Activated T-helper 9 cell treated with anti-CD3 and anti-CD28 coated beads, Interleukin-2, amount 50 U/mL, for 16 hours (primary cell): ENCODE data around the gene EMX1.

ENCODE experiments used
- DNase-seq: peaks from one replicate; pipeline ENCODE4 v3.0.0-alpha.2; 2020; ENCODE audit warnings: low read depth

The EMX1 gene

DNA sequence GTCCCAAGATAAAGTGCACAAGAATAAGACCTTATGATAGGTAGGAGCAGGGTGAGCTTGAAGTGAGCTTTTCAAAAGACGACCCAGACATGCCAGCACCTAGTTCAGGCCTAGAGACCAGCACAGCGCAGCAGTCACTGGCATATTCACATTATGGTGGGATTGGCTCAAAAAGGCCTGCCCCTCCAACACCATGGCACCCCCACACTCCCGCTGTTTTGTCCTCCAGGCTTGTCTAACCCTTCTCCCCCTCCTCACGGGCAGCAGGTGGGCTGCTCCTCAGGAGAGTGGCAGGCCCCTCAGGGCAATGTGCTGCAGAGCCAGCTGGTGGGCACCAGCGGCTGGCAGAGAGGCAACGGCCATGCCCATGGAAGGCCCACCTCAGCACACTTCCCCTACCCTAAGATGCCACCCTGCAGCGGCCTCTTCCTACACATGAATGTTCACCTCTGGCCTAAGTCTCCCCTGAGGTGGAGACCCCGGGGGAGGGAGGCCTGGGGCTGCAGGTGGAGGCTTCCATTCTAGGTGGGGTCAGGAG lies 25.6 kb downstream of the EMX1 start:
- DNase-seq, result no peak

DNA sequence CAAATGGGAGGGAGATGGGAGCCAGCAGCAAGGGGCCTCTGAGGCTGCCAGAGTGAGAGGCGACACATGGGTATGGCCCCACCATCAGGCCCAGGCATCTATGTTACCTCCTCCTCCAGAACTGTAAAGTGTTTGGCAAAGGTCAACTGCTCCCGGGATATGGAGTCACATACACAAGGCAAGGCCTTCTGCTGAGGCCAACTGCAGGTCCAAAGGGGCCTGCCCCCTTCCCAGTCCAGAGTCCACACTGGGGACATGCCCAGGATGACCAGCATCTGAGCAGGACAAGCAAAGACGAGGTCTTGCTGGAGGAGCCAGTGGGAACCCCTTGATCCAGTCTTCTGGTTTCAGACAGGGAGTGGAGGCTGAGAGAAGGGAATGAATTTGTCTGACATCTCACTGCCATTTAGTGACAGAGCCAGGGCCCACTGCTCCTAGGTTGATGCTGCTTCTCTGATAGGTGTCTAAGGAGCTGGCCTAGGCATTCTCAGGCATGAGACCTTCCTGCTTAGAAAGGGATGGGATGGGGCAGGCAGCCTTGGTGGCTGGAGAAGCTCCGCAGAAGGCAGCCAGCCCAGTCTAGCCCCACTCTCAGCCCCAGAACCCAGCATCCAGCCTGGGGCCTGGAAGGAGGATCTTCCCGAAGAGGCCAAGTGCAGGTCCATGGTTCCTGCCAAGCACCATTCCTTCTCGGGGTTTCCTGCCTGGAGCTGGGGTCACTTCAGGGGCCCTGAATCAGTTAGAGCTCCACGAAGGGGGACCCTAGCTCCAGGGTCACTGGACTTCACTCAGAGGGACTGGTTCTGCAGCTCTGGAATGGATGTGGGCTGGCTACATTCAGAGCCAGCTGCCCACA lies 26.4 kb downstream of the EMX1 start:
- DNase-seq, result no peak

DNA sequence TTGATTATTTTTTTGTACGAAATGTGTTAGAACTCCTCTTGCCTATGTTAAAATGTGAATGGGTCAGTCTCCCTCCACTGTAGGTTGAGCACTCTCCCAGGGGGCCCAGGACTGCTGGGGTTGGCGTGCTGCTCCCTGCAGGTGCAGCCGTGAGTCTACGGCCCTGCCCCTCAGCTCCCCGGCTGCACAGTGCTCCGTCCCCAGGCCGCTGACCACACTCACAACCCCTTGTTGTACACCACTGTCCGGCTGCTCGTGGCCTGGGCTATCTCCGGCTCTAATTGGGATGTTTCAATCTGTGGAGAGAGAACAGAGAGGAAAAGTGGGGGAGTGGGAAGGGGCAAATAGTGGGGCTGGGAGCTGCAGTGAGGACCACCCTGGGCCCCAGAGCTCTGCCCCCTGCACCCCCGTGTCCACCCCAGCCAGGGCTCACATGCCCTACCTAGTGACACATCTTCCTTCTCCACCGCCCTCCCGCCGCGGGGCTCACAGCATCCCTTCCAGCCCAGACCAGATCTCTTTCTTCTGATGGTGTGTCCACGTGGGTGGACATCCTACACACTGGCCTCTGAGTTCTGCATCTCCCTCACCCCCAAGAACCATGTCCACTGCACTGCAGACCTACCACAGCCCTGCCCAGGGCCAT lies 27.6 kb downstream of the EMX1 start:
- DNase-seq, result no peak

DNA sequence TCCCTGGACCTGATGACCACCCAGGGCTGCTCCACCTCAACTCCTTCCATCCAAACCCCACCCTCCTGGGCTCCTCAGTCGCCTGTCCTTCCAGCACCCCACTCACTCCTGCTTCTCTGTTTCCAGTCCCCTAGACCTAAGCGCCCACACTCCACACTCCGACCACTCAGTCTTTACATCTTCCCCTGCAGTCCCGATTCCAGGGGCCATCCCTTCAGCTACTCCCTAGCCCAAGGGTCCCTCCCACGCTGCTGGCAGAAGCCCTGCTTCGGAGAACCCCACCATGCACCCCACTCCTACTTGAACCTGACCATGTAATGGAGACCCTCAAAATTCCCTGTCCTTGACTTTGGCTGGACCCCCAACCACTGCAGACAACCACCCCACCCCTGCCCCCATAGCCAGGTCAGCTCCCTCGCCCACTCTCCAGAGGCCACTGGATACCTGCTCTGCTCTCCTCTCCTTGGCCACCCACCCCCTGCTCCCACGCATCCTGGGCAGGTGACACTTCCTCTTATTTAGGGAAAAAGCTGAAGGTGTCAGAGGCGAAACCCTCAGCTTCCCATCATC lies 28.2 kb downstream of the EMX1 start:
- DNase-seq, result no peak

DNA sequence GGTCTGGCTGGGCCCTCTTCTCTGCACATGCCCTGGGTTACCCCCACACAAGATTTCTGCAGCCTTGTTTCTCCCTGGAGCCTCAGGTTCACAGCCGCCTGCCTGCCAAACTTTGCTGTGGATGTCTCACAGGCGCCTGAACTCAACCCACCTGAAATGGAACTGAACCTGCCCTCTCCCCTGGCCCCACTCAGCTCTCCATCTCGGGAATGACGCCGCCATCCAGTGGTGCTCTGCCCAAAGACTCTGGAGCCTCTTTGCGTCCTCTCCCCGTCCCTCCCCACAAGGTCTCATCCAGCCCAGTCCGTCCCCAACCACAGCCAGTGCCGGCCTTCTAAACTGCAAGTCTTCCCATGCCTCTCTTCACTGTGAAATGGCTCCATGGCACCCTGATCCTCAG lies 29.1 kb downstream of the EMX1 start:
- DNase-seq, result no peak

DNA sequence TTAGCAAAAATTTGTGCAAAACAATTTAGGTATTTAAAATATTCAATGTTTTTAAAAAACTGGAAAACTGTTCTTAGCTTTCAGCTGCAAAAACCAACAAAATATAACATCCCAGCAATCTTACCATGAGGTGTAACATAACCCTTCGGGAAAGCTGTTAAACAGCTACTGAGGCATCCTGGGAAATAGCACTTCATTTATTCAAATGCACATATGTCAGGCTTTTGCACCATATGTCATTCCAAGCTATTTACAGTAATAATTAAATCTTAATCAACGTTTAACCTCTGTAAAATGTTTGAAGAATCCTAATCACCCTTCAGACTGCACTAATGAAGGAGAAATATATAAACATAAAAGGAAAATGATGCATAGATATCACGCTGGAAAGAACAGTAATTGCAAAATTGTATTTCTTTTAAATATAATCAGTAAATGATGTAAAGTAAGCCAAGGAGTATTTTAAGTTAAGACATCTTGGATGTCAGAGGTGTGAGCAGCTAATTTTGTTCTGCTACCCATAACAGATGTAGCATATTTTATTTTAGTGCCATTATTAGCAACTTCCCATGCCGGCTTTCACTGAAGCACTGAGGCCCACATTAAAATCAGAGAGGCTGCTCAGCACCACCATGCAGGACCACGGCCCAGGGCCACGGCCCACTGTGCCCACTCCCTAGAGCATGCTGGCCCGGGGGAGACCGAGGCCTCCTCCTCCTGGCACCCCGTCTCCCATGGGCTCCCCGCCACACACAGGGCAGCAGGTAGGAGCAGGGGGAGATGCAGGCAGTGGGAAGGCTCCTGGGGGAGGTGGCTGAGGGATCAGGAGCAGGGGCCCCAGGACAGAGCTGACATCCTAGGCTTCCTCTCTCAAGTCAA lies 30.9 kb downstream of the EMX1 start:
- DNase-seq, result no peak

DNA sequence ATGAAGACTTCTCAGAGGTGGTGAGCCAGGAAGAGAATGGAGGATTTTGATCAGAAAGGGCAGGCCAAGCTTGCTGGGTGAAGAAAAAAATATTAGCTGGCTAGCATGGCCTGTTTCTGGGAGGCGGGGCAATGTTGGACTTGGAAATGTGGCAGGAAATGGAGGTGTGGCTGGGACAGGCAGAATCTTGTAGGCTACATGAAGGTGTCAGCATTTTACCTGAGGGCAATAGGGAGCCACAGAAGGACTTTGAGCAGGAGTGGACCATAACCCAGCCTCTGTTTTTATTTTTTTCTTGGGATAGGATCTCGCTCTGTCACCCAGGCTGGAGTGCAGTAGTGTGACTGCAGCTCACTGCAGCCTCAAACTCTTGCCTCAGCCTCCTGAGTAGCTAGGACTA lies 31.7 kb downstream of the EMX1 start:
- DNase-seq, result no peak

DNA sequence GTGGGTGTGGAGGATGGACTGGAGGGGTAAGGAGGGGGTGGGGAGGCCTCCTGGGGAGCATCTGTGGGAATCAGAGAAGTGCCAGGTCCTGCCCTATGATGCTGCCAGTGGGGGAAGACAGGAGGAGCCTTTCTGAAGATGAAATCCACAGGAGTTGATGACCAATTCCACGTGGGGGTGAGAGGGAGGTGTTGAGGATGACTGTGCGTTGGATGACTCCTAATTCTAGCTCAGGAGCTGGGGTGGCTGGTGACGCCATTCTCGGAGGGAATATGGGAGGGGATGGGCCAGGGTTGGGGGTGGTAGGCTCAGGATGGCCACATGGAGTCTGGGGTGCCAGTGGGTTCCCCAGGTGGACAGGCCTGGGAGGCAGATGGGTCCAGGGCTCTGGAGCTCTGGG lies 32.3 kb downstream of the EMX1 start:
- no peak for DNase-seq

DNA sequence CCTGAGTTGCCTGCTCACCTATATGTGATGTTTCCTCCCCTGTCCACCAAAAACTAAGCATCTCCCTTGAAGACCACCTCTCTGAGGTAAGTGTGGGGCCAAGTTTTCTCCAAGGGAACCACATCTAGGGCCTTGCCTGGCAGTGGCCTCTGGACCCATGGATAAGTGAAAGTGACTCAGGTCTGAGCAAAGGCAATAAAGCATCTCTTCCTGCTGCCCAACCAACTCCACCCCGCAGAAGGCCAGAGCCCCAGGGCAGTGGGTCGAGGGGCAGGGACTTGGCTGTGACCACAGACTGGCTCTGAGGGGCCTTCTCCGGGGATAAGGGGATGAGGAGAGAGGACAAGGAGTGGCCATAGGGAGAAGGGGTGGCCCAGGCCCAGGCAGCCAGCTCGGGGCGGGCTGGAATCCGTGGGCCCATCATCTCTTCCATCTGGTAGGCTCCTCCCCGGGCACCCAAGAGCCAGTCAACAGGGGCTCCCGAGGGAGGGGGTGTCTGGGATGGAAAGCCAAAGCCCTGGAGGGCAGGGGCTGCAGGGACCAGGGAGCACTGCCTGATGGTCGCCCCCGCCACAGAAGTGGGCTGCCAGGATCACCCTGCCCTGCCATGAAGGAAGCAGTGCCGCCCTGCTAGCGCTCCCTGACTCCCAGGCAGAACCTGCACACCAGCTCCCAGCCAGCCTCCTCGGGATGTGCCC lies 33.4 kb downstream of the EMX1 start:
- no peak for DNase-seq

DNA sequence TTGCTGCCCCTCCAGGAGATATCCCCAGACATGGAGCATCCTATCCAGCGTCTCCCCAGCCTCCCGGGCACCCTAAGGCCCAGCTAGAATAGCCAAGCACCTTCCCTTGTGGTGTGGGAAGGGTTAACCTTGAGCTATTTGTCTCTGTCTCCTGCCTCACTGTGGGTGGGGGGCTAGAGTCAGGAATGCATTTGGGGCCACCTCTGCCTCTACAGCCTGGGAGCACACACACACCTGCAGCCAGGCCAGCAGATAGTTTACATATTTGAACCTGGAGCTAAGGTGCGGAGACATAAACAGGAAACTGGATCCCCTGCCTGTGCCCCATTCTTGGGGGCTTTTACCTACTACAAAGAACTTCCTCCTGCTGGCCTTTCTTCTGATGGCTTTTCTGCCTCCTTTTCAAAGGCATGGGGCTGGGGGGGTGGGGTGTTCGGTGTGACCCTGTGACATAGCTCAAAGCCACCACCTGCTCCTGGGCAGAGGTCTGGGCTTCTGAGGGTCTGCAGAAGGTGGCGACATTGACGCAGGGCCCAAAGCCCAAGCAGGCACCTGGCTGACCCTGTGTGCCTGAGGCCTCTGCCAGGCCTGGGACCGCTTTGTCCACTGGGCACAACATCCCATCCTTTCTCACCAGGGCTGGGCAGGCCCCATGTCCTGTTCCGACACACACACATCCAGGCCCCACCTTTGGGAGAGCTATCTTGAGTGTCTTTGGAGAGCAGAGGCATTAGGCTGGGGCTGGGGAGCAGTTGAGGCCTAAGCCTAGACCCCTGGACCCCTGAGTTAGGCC lies 34.2 kb downstream of the EMX1 start:
- no peak for DNase-seq

DNA sequence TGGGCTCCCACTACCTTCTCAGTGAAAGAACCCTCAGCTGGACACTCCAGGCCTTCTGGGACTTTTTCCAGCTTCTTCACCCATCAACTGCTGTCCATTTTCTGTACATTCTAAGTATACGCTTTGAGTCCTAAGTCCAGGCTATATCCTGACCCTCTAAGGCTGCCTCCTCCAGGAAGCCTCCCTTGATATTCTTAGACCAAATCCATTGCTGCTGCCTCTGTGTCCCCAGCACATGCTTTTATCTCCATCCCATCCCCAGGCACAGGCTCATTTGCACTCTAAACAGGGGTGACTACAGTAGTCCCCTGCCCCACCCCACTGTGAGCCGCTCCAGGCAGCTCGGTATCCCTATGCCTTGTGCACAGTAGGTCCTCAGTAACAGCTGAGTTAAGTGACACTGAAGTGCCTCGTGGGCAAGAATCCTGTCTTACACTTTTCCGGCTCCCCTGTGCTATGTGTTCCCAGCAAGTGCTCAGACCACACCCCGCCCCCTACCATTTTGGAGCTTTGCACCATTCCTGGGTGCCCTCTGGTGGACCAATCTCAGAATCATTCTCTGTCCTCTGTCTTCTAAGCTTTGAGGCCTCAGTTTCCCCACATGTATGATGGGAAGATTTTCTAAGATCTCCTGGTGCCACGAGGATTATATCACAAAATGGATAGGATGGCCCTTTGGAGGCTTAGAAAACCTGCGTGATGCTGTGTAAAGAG lies 34.9 kb downstream of the EMX1 start:
- no peak for DNase-seq

DNA sequence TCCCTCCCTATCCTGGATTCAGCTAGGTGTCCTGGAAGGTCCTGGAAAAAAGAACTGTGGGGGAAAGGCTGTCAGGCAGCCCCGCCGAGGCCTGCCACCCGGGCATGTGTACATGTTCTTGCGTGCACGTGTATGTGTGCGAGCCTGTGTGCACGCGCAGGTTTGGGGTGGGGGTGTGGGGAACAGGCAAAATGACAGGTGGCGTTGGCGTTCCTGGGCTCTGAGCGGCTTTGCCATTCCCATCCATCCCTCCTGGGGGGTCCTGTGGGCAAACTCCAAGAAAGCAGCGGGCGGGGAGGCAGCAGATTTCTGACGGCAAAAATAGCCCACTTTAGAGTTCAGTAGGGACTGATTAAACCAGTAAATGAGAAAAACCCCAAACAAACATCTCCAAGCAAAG lies 35.6 kb downstream of the EMX1 start:
- no peak for DNase-seq

DNA sequence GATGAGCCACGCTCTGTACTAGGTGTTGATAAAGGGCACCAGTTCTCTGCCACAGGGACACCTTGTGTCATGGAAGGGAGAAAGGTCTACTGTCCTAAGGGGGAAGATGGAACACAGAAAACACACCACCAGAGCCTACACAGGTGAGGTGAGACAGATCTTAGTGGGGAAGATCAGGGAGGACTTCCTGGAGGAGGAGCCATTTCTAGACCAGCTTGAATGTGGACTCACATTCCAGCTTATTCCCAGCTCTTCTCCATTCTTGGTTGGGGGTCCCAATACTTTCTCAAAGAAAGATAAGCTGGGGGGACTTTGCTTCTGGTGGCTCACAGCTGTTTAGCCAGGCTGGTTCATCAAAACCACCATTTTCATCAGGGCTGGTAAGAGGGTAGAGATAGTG lies 36.2 kb downstream of the EMX1 start:
- DNase-seq, result no peak

DNA sequence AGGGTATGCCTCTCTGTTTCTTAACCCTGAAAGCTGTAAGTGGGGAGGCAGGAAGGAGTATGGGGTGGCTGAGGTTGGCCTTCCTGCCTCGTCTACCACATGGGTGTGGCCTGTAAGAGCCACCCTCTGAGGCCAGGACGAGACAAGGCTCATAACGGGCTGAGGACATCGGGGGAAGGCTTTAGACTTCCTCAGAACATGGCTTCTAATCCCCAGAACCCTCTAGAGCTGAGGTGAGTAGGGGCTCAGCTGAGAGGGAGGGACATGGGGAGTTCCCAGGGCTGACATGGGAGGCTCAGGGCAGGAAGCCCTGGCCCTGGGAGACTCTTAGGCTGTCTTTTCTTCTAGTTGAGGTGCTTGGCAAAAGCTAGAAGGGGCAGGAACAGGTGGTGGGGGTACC lies 36.7 kb downstream of the EMX1 start:
- no peak for DNase-seq

DNA sequence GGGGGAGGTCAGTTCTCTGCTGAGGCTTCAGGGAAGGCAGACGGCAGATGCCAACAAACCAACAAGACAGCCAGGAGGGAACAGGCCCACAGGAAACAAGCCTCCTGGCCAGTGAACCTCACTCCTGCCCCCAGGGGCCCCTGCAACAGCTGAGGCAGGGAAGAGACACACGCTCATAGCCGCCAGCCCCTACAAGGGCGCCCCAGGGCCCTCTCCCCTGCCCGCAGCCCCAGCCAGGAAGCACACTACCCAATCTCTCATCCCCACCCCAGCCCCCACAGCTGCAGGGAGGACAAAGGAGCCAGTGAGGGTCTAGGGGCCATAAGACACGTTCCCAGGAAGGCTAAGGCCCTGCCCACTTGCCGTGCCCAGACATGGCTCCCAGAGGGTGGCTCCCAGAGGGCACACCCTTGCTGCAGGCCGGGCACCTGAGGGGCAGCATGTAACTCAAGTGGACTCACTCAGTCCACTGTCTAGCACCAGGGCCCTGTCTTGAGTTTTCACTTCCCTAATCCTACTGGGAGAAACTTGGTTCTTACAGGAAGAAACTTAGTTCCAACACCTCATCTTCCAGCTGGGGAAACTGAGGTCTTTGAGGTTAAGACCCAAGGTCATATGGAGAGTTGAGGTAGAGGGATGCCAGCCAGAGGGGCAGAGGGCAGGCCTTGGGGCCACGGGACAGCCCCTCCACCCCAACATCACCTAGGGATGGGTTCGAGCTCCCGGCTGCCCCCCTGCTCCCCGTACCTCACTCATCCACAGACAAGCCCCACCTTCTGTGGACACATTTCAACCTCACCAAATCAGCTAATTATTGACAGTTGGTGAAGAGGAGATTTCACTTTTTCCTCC lies 37.3 kb downstream of the EMX1 start:
- no peak for DNase-seq

DNA sequence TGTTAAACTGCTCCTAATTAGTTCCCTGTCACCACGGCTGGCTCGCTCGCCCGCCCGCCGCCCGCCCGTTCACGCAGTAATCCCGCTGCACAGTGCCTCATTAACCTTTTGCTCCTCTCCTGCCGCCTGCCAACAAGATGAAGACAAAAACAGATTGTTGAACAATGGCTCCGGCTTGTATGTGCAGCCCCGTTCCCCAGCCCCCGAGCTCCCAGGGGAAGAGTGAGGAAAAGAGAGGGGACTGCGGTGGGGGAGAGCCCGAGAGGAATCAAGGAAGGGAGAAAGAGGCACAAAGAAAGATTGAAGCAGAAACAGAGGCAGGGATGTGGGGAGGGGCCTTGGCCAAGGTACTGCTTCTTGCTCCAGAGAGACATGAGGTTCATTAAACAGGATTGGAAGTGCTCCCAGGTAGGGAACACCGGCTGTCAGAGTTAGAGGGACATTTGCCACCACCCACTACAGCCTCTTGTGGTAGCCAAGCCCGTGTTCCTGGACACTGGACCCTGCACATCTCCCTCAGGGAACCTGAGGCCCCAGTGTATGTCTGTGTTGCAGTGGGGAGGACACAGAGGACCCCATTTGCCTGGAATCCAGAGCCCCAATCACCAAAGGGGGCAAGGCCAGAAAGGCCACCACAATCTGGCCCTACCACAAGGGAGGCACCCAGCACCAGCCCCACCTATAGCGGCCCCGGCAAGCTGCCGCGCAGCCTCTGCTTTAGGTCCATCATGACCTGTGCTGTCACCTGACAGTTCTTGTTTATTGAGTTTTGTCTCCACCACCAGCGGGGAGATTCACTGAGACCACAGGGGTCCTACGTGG lies 38.1 kb downstream of the EMX1 start:
- no peak for DNase-seq

DNA sequence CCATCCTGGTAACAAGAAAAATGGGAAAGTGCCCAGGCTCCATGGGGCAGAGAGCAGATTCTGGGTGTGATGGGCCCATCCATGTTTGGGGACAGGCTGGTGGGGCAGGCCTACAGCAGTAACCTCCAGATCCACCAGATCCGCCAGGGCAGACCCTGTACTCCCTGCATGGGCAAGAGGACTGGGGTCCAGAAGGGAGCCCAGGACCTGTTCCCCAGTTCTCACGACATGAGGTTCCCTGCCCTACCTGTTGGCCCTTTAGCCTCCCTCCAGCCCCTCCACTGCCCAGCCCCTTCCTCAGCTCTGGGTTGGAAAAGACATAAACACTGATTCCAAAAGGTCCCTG lies 38.7 kb downstream of the EMX1 start:
- DNase-seq, result no peak

DNA sequence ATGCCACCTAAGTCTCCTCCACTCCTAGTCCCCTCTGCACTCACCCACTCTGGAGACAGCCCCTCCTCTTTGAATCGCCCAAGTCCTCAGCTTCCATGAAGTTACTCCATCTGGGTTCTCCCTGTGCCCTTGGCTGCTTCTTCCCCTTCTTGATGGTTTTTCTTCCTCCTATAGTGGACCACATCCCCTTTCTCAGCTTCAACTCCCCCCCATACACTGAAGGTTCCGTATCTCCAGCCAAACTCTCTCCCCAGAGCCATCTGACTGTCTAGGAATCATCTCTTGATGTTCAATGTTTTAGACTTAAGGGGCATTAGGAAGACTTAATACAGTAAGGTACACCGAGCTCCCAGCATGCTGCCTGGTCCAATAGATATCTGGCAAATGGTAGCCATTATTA lies 39.6 kb downstream of the EMX1 start:
- no peak for DNase-seq
